PFSK-1 (cell line): ENCODE measurements around the gene KAZN.

ENCODE experiments used
- FOXP2 ChIP-seq: optimal IDR thresholded peaks from 2 replicates; pipeline ENCODE3; 2011; ENCODE audit warnings: borderline replicate concordance, control low read depth, inconsistent platforms; ENCODE audit not compliant: insufficient read depth; ENCODE audit errors: extremely low read length, extremely low read depth
- POLR2AphosphoS5 ChIP-seq: IDR thresholded peaks from 2 replicates; pipeline ENCODE4 v1.6.1; 2012; ENCODE audit warnings: low read depth, mild to moderate bottlenecking, control low read depth, low read length, moderate library complexity
- REST ChIP-seq, 2 experiments: IDR thresholded peaks; 2 replicates each; pipeline versions ENCODE4 v1.6.1 to v1.8.0; 2011 to 2012; ENCODE audit warnings: low read depth in 2 of 2, low read length in 2 of 2, control low read depth in 1 of 2, inconsistent platforms in 1 of 2, mild to moderate bottlenecking in 1 of 2, moderate library complexity in 1 of 2; ENCODE audit not compliant: insufficient read depth in 1 of 2
- SIN3A ChIP-seq: IDR thresholded peaks from 2 replicates; pipeline ENCODE4 v1.6.1; 2012; ENCODE audit warnings: mild to moderate bottlenecking, low read length, moderate library complexity, borderline replicate concordance; ENCODE audit not compliant: insufficient read depth
- TAF1 ChIP-seq: IDR thresholded peaks from 2 replicates; pipeline ENCODE4 v1.6.1; 2012; ENCODE audit warnings: low read length, control low read depth, borderline replicate concordance; ENCODE audit not compliant: insufficient read depth

The KAZN gene

GRCh38 chr1:15134285-15134684 lies 535.8 kb downstream of the KAZN start:
- TF ChIP-seq SIN3A (no peak), REST (IDR thresholded peaks at IDR 0.05; ENCODE audit: insufficient read depth in 1 of 2, low read depth in 2 of 2, low read length in 2 of 2) (no peak), POLR2AphosphoS5 (no peak), TAF1 (no peak), FOXP2 (no peak)

- TF ChIP-seq FOXP2 (no peak), REST (IDR thresholded peaks at IDR 0.05; ENCODE audit: insufficient read depth in 1 of 2, low read depth in 2 of 2, low read length in 2 of 2) (no peak), POLR2AphosphoS5 (no peak), TAF1 (no peak), SIN3A (no peak)
Observed at GRCh38 chr1:15137809-15138208, 539.3 kb downstream of the KAZN start.

GRCh38 chr1:15139654-15140350 lies 541.3 kb downstream of the KAZN start:
- TF ChIP-seq TAF1 (no peak), POLR2AphosphoS5 (no peak), SIN3A (no peak), FOXP2 (no peak), REST (IDR thresholded peaks at IDR 0.05; ENCODE audit: insufficient read depth in 1 of 2, low read depth in 2 of 2, low read length in 2 of 2) (no peak)

GRCh38 chr1:15141935-15142539 lies 543.6 kb downstream of the KAZN start:
- TF ChIP-seq SIN3A (no peak), REST (IDR thresholded peaks at IDR 0.05; ENCODE audit: insufficient read depth in 1 of 2, low read depth in 2 of 2, low read length in 2 of 2) (no peak), FOXP2 (no peak), POLR2AphosphoS5 (no peak), TAF1 (no peak)
